IMR-90 (cell line): ENCODE data around the gene EXD2. TPM values are rescaled to one million over a fixed set of nuclear protein-coding genes. Genes with fewer than 3 reads are reported as not detected.

Experiments used
- ATAC-seq: fragments of 200-7000 bp; cut with Tn5 transposase; 2 replicates; pipeline ENCODE4 v1.9.1; 2020; ENCODE audit warnings: low read depth, mild to moderate bottlenecking, moderate library complexity
- BruUV-seq: library from RNA; stranded (reverse); fragments of 400-500 nt; replicated peaks from 2 replicates; lab custom pipeline; 2021; lab: Mats Ljungman, UMichigan
- CTCF ChIA-PET: fragments of 300-600 bp; formaldehyde crosslinking; extraction: SDS; loops from one replicate; lab custom pipeline; 2021; ENCODE audit warnings: antibody characterized with exemption; lab: Yijun Ruan, JAX
- POLR2A ChIA-PET: fragments of 300-600 bp; sonication (Branson Sonifier 250); formaldehyde crosslinking; loops from one replicate; lab custom pipeline; 2022; ENCODE audit warnings: antibody characterized with exemption; ENCODE audit not compliant: unreplicated experiment; lab: Charles Lee
- DNase-seq: peaks from one replicate; pipeline ENCODE4 v3.0.0; 2013
- H2AFZ ChIP-seq: replicated peaks from 2 replicates; pipeline ENCODE3; 2013; ENCODE audit warnings: low read length, mild to moderate bottlenecking; ENCODE audit not compliant: poor library complexity
- H2AK5ac ChIP-seq: 2 replicates; pipeline ENCODE4 v1.6.1; 2013; ENCODE audit warnings: low read depth, low read length, inconsistent platforms
- H2AK9ac ChIP-seq: replicated peaks from 2 replicates; pipeline ENCODE3; 2013; ENCODE audit warnings: mild to moderate bottlenecking, low read depth, low read length, moderate library complexity; ENCODE audit not compliant: poor library complexity
- H2BK120ac ChIP-seq: 2 replicates; pipeline ENCODE4 v1.6.1; 2013; ENCODE audit warnings: low read depth, low read length, inconsistent platforms
- H2BK15ac ChIP-seq: 3 replicates; pipeline ENCODE4 v1.6.1; 2013; ENCODE audit warnings: low read depth, low read length, inconsistent platforms
- H2BK20ac ChIP-seq: 2 replicates; pipeline ENCODE4 v1.6.1; 2013; ENCODE audit warnings: low read depth, mild to moderate bottlenecking, inconsistent platforms, low read length, moderate library complexity
- H2BK5ac ChIP-seq: 2 replicates; pipeline ENCODE4 v1.6.1; 2013; ENCODE audit warnings: mild to moderate bottlenecking, low read depth, low read length, inconsistent platforms; ENCODE audit not compliant: poor library complexity, severe bottlenecking
- H3K14ac ChIP-seq: replicated peaks from 2 replicates; pipeline ENCODE4 v1.6.1; 2013; ENCODE audit warnings: low read depth, low read length, inconsistent platforms
- H3K18ac ChIP-seq: 2 replicates; pipeline ENCODE4 v1.6.1; 2013; ENCODE audit warnings: low read depth, low read length, control low read depth
- H3K23ac ChIP-seq: 2 replicates; pipeline ENCODE4 v1.6.1; 2013; ENCODE audit warnings: low read depth, low read length, inconsistent platforms
- H3K27ac ChIP-seq: 2 replicates; pipeline ENCODE4 v1.5.1; 2013; ENCODE audit warnings: mild to moderate bottlenecking, control low read depth, low read length; ENCODE audit not compliant: insufficient read depth
- H3K27me3 ChIP-seq: 2 replicates; pipeline ENCODE4 v1.6.1; 2013; ENCODE audit warnings: low read length; ENCODE audit not compliant: control insufficient read depth, insufficient read depth
- H3K36me3 ChIP-seq: 2 replicates; pipeline ENCODE4 v1.6.1; 2013; ENCODE audit warnings: low read length, mixed read lengths; ENCODE audit not compliant: control insufficient read depth, insufficient read depth
- H3K4ac ChIP-seq: 2 replicates; pipeline ENCODE4 v1.6.1; 2013; ENCODE audit warnings: low read depth, low read length, inconsistent platforms
- H3K4me1 ChIP-seq: 2 replicates; pipeline ENCODE4 v1.6.1; 2013; ENCODE audit warnings: low read length, mixed read lengths; ENCODE audit not compliant: control insufficient read depth, insufficient read depth
- H3K4me2 ChIP-seq: 2 replicates; pipeline ENCODE4 v1.6.1; 2013; ENCODE audit warnings: low read depth, mild to moderate bottlenecking, control low read depth, low read length, moderate library complexity
- H3K4me3 ChIP-seq: 2 replicates; pipeline ENCODE4 v1.5.1; 2013; ENCODE audit warnings: low read depth, mild to moderate bottlenecking, control low read depth, low read length, moderate library complexity; ENCODE audit not compliant: insufficient read depth
- H3K56ac ChIP-seq: 2 replicates; pipeline ENCODE4 v1.6.1; 2013; ENCODE audit warnings: low read length, inconsistent platforms; ENCODE audit not compliant: insufficient read depth; ENCODE audit errors: extremely low read depth
- H3K79me1 ChIP-seq, 2 experiments: 2 replicates each; pipeline ENCODE4 v1.6.1; 2013; ENCODE audit warnings: low read length in 2 of 2, inconsistent platforms in 1 of 2, low read depth in 1 of 2
- H3K9ac ChIP-seq: 2 replicates; pipeline ENCODE4 v1.6.1; 2013; ENCODE audit warnings: low read depth, low read length, control low read depth
- H3K9me1 ChIP-seq: 2 replicates; pipeline ENCODE4 v1.6.1; 2013; ENCODE audit warnings: low read length, inconsistent platforms; ENCODE audit not compliant: insufficient read depth
- H3K9me3 ChIP-seq: 2 replicates; pipeline ENCODE4 v1.6.1; 2013; ENCODE audit warnings: low read length; ENCODE audit not compliant: control insufficient read depth, insufficient read depth
- H4K20me1 ChIP-seq: 2 replicates; pipeline ENCODE4 v1.6.1; 2013; ENCODE audit warnings: low read length, inconsistent platforms; ENCODE audit not compliant: insufficient read depth
- H4K5ac ChIP-seq: 2 replicates; pipeline ENCODE4 v1.6.1; 2013; ENCODE audit warnings: mild to moderate bottlenecking, low read depth, low read length, control low read depth
- H4K8ac ChIP-seq, 2 experiments: 2 replicates each; pipeline ENCODE4 v1.6.1; 2013; ENCODE audit warnings: low read depth in 2 of 2, low read length in 2 of 2, control low read depth in 1 of 2, inconsistent platforms in 1 of 2
- H4K91ac ChIP-seq: 2 replicates; pipeline ENCODE4 v1.6.1; 2013; ENCODE audit warnings: low read depth, low read length, inconsistent platforms; ENCODE audit not compliant: insufficient read depth
- BHLHE40 ChIP-seq: fragments of 150-350 bp; IDR thresholded peaks from 2 replicates; pipeline ENCODE4 v1.6.1; 2016; ENCODE audit warnings: mild to moderate bottlenecking, low read depth, low read length
- CEBPB ChIP-seq: IDR thresholded peaks from 2 replicates; pipeline ENCODE4 v1.6.1; 2012; ENCODE audit warnings: low read depth, low read length, improper control_type of control experiment
- CHD1 ChIP-seq: IDR thresholded peaks from 2 replicates; pipeline ENCODE4 v1.6.1; 2012; ENCODE audit warnings: low read depth, low read length, improper control_type of control experiment
- CTCF ChIP-seq: conservative IDR thresholded peaks from 2 replicates; pipeline ENCODE4 v1.5.1; 2012; ENCODE audit warnings: mild to moderate bottlenecking, low read depth, low read length, improper control_type of control experiment
- ELK1 ChIP-seq: fragments of 150-350 bp; IDR thresholded peaks from 2 replicates; pipeline ENCODE4 v1.6.1; 2016; ENCODE audit warnings: low read depth, mild to moderate bottlenecking, low read length, moderate library complexity, borderline replicate concordance
- FOS ChIP-seq: fragments of 150-350 bp; IDR thresholded peaks from 2 replicates; pipeline ENCODE4 v1.6.1; 2016; ENCODE audit warnings: low read depth, low read length
- MAFK ChIP-seq: IDR thresholded peaks from 2 replicates; pipeline ENCODE4 v1.6.1; 2012; ENCODE audit warnings: low read depth, low read length, improper control_type of control experiment
- MAZ ChIP-seq: IDR thresholded peaks from 2 replicates; pipeline ENCODE4 v1.6.1; 2012; ENCODE audit warnings: low read depth, mild to moderate bottlenecking, low read length, improper control_type of control experiment, moderate library complexity, borderline replicate concordance
- MXI1 ChIP-seq: IDR thresholded peaks from 2 replicates; pipeline ENCODE4 v1.6.1; 2012; ENCODE audit warnings: low read depth, mild to moderate bottlenecking, low read length, moderate library complexity, borderline replicate concordance
- NFE2L2 ChIP-seq: fragments of 150-350 bp; IDR thresholded peaks from 2 replicates; pipeline ENCODE4 v1.6.1; 2016; ENCODE audit warnings: low read depth, mild to moderate bottlenecking, low read length
- POLR2A ChIP-seq: IDR thresholded peaks from 2 replicates; pipeline ENCODE4 v1.6.1; 2012; ENCODE audit warnings: mild to moderate bottlenecking, low read depth, low read length
- RAD21 ChIP-seq: IDR thresholded peaks from 2 replicates; pipeline ENCODE4 v1.6.1; 2012; ENCODE audit warnings: low read length, improper control_type of control experiment
- RCOR1 ChIP-seq: IDR thresholded peaks from 2 replicates; pipeline ENCODE4 v1.6.1; 2012; ENCODE audit warnings: mild to moderate bottlenecking, low read length, improper control_type of control experiment; ENCODE audit not compliant: insufficient replicate concordance
- RFX5 ChIP-seq: IDR thresholded peaks from 2 replicates; pipeline ENCODE4 v1.8.0; 2012; ENCODE audit warnings: low read depth, mild to moderate bottlenecking, low read length, moderate library complexity
- SMC3 ChIP-seq: fragments of 150-350 bp; IDR thresholded peaks from 2 replicates; pipeline ENCODE4 v1.6.1; 2016; ENCODE audit warnings: low read depth, mild to moderate bottlenecking, antibody characterized with exemption, low read length, moderate library complexity
- WGBS, 2 experiments: methylation state at CpG; one replicate each; pipeline versions ENCODE4 v1.1.5 to v1.1.7; 2013; ENCODE audit warnings: missing lambda C conversion rate in 2 of 2; ENCODE audit not compliant: insufficient read length in 1 of 2; ENCODE audit errors: extremely low coverage in 2 of 2; 5-methylcytosine and 5-hydroxymethylcytosine counted together
- dilution Hi-C: fragments of 300-500 bp; cut with HindIII; formaldehyde crosslinking; loops from one replicate; pipeline ENCODE4 v1.14.3; 2018; ENCODE audit warnings: low sequenced_read_pairs; ENCODE audit not compliant: unreplicated experiment
- in situ Hi-C: fragments of 300-500 bp; cut with MboI; formaldehyde crosslinking; loops from 3 replicates; pipeline ENCODE4 v1.14.3; 2019; ENCODE audit warnings: low sequenced_read_pairs, inconsistent platforms, mixed read lengths
- intact Hi-C: fragments of 100-400 bp; cut with micrococcal nuclease; formaldehyde crosslinking; loops from 2 replicates; pipeline ENCODE4 v1.10.0; 2022
- polyA plus RNA-seq, 3 experiments: library from polyadenylated mRNA; depleted of rRNA; stranded (reverse); fragments of >200 nt; gene quantifications; 2 replicates each; pipeline ENCODE4 v1.2.3, GENCODE V29; 2012; ENCODE audit warnings: low replicate concordance in 1 of 3
- total RNA-seq: library from RNA; depleted of rRNA; stranded (reverse); fragments of >200 nt; gene quantifications from 2 replicates; pipeline ENCODE4 v1.2.3, GENCODE V29; 2012
- TF ChIP-seq, protein P1 (sequence below): fragments of 150-350 bp; IDR thresholded peaks from 2 replicates; pipeline ENCODE4 v1.6.1; 2017; ENCODE audit warnings: mild to moderate bottlenecking, antibody characterized with exemption, low read length, low read depth

Gene EXD2
- total and polyA plus RNA-seq, 2 of the 4 experiments (the other 2 are of a cell fraction): 11.0 to 13.3 TPM

GRCh38 chr14:69232388-69232787, 41.1 kb downstream of the EXD2 start:
- Histone ChIP-seq H3K27ac (no peak overlapping the region), H3K9me1 (no peaks in the 10 kb centered on the region), H2BK15ac (no peak overlapping the region), H3K4me2 (no peak overlapping the region), H4K5ac (no peak overlapping the region), H3K14ac (no peak overlapping the region), H3K9me3 (no peaks in the 10 kb centered on the region), H3K36me3 (peaks cover 21% of the 10 kb centered on the region), H4K91ac (no peak overlapping the region), H3K4ac (no peak overlapping the region), H2BK20ac (no peak overlapping the region), H2AK9ac (no peak overlapping the region), H3K56ac (no peak overlapping the region), H4K8ac (no peak overlapping the region), H2AFZ (no peak overlapping the region), H2AK5ac (no peak overlapping the region), H2BK120ac (no peak overlapping the region), H3K4me3 (no peak overlapping the region), H4K20me1 (no peaks in the 10 kb centered on the region), H3K79me1 (no peaks in the 10 kb centered on the region), H3K18ac (no peak overlapping the region), H2BK5ac (no peak overlapping the region), H3K23ac (no peak overlapping the region), H3K9ac (no peak overlapping the region), H3K4me1 (no peaks in the 10 kb centered on the region), H3K27me3 (no peaks in the 10 kb centered on the region)
- no TSS peak for BruUV-seq
- no CpG with 5 or more reads among the region's 3 CpGs for WGBS, 2 experiments
- no peak for ATAC-seq
- dilution Hi-C loops (no loop called here), intact Hi-C loops (no loop called here), in situ Hi-C loops (no loop called here)
- ChIA-PET CTCF (interaction anchor here (0.7 kb wide), 1 partner anchor 11 kb away, joined by 5 read pairs; no protein-coding TSS in a partner anchor), POLR2A (no interaction called here)
- TF ChIP-seq BHLHE40: no peak
- TF ChIP-seq POLR2A: no peak
- no peak for TF ChIP-seq RFX5
- TF ChIP-seq RCOR1: no peak
- no peak for TF ChIP-seq FOS
- no peak for TF ChIP-seq NFE2L2
- no peak for TF ChIP-seq MAFK
- TF ChIP-seq, protein P1, sequence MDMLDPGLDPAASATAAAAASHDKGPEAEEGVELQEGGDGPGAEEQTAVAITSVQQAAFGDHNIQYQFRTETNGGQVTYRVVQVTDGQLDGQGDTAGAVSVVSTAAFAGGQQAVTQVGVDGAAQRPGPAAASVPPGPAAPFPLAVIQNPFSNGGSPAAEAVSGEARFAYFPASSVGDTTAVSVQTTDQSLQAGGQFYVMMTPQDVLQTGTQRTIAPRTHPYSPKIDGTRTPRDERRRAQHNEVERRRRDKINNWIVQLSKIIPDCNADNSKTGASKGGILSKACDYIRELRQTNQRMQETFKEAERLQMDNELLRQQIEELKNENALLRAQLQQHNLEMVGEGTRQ: no peak
- TF ChIP-seq MXI1: no peak
- no peak for TF ChIP-seq CHD1
- TF ChIP-seq SMC3: no peak
- TF ChIP-seq ELK1: no peak
- no peak for TF ChIP-seq CEBPB
- TF ChIP-seq CTCF: no peak
- no peak for TF ChIP-seq MAZ
- TF ChIP-seq RAD21: no peak
- no peak for DNase-seq
